Fibroblast of mammary gland (primary cell): ENCODE measurements around the gene ATG9B.

Source experiments
- DNase-seq: peaks from one replicate; pipeline ENCODE4 v3.0.0-alpha.2; 2010; ENCODE audit warnings: low read depth
- H3K4me3 ChIP-seq: 2 replicates; pipeline ENCODE4 v1.5.1; 2011; ENCODE audit warnings: low read depth, mild to moderate bottlenecking, low read length, moderate library complexity; ENCODE audit not compliant: control insufficient read depth
- TF ChIP-seq, protein P1 (sequence below): conservative IDR thresholded peaks from 2 replicates; pipeline ENCODE4 v1.5.1; 2011; ENCODE audit warnings: low read depth, low read length, inconsistent platforms; ENCODE audit not compliant: control insufficient read depth, insufficient read depth

Gene ATG9B, protein sequence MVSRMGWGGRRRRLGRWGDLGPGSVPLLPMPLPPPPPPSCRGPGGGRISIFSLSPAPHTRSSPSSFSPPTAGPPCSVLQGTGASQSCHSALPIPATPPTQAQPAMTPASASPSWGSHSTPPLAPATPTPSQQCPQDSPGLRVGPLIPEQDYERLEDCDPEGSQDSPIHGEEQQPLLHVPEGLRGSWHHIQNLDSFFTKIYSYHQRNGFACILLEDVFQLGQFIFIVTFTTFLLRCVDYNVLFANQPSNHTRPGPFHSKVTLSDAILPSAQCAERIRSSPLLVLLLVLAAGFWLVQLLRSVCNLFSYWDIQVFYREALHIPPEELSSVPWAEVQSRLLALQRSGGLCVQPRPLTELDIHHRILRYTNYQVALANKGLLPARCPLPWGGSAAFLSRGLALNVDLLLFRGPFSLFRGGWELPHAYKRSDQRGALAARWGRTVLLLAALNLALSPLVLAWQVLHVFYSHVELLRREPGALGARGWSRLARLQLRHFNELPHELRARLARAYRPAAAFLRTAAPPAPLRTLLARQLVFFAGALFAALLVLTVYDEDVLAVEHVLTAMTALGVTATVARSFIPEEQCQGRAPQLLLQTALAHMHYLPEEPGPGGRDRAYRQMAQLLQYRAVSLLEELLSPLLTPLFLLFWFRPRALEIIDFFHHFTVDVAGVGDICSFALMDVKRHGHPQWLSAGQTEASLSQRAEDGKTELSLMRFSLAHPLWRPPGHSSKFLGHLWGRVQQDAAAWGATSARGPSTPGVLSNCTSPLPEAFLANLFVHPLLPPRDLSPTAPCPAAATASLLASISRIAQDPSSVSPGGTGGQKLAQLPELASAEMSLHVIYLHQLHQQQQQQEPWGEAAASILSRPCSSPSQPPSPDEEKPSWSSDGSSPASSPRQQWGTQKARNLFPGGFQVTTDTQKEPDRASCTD

GRCh38 chr7:151024435-151025056 is at the start of gene ATG9B:
Gene ATG9B, minus strand, starts transcription at chr7:151024494. Its CDS starts 71 bp downstream, at chr7:151024423.
- TF ChIP-seq, protein P1, sequence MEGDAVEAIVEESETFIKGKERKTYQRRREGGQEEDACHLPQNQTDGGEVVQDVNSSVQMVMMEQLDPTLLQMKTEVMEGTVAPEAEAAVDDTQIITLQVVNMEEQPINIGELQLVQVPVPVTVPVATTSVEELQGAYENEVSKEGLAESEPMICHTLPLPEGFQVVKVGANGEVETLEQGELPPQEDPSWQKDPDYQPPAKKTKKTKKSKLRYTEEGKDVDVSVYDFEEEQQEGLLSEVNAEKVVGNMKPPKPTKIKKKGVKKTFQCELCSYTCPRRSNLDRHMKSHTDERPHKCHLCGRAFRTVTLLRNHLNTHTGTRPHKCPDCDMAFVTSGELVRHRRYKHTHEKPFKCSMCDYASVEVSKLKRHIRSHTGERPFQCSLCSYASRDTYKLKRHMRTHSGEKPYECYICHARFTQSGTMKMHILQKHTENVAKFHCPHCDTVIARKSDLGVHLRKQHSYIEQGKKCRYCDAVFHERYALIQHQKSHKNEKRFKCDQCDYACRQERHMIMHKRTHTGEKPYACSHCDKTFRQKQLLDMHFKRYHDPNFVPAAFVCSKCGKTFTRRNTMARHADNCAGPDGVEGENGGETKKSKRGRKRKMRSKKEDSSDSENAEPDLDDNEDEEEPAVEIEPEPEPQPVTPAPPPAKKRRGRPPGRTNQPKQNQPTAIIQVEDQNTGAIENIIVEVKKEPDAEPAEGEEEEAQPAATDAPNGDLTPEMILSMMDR, result no peak
- no peak within 1 kb of the TSS for H3K4me3 ChIP-seq
- no peak for DNase-seq

- no peak overlapping the region for H3K4me3 ChIP-seq
- no peak for DNase-seq
- TF ChIP-seq, protein P1, result no peak
Measured at GRCh38 chr7:151073990-151074389, 49.7 kb upstream of the ATG9B start.

DNA sequence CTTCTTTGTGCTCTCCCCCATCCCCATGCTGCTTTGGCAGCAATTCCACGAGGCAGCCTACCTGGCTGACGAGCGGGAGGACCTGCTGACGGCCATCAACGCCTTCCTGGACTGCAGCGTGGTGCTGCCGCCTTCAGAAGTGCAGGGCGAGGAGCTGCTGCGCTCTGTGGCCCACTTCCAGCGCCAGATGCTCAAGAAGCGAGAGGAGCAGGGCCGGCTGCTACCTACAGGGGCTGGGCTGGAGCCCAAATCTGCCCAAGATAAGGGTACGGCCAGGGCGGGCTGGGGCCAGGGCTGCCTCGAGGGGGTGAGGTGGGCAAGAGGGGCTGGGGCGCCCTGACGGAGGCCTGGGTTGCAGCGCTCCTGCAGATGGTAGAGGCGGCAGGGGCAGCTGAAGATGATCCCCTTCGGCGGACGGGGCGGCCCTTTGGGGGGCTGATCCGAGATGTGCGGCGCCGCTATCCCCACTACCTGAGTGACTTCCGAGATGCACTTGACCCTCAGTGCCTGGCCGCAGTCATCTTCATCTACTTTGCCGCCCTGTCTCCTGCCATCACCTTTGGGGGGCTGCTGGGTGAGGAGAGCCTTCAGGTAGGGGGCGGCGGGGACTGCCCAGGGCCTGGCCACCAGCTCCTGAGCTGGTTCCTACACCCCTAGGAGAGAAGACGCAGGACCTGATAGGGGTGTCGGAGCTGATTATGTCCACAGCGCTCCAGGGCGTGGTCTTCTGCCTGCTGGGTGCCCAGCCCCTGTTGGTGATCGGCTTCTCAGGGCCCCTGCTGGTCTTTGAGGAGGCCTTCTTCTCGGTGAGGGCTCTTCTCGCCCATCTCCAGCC is 47.0 kb upstream of the ATG9B start:
- DNase-seq, result no peak
- H3K4me3 ChIP-seq, result no peak overlapping the region
- TF ChIP-seq, protein P1, result no peak

- no peak for DNase-seq
- TF ChIP-seq, protein P1, result no peak
- H3K4me3 ChIP-seq, result no peak overlapping the region
Measured at GRCh38 chr7:151070574-151070960, 46.3 kb upstream of the ATG9B start.

DNA sequence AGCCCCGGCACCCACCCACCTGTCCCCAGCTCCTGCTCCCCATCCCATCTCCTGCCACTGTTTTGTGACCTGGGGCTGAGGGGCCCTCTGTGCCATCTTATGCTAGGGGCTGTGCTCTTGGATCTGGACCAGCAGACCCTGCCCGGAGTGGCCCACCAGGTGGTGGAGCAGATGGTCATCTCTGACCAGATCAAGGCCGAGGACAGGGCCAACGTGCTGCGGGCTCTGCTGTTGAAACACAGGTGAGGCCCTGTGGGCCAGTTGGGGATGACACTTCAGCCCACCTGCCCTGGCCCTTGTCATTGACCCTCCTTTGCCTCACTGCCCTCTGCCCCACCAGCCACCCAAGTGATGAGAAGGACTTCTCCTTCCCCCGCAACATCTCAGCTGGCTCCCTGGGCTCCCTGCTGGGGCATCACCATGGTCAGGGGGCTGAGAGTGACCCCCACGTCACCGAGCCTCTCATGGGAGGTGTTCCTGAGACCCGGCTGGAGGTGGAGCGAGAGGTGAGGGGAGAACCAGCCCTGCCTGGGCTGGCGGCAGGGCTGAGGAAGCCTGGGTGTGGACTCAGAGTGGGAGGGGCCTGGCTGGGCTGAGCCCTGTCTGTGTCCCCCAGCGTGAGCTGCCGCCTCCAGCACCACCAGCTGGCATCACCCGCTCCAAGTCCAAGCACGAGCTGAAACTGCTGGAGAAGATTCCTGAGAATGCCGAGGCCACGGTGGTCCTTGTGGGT is 45.7 kb upstream of the ATG9B start:
- DNase-seq, result no peak
- TF ChIP-seq, protein P1, result no peak
- no peak overlapping the region for H3K4me3 ChIP-seq
